Measurements from ENCODE around the gene ACO2. TPM values are rescaled to one million over a fixed set of nuclear protein-coding genes. Genes with fewer than 3 reads are reported as not detected.
"Not testable (repeated sequence)": the region's sequence is repeated elsewhere in the genome, so short reads cannot be mapped to it uniquely, and the experiment has no call there.

The ACO2 gene
- polyA plus RNA-seq, 1 donor: 117 TPM

- DNase-seq: peak; percentile 98
Observed at GRCh38 chr22:41448189-41448808, 20.6 kb upstream of the ACO2 start.

- no peak for DNase-seq
Observed at GRCh38 chr22:41458161-41458728, 10.7 kb upstream of the ACO2 start.

- DNase-seq: no peak
Observed at GRCh38 chr22:41459431-41459830, 9.5 kb upstream of the ACO2 start.

GRCh38 chr22:41460071-41460470 is 8.8 kb upstream of the ACO2 start:
- not testable (repeated sequence) for DNase-seq

GRCh38 chr22:41461901-41462300 is 7.0 kb upstream of the ACO2 start:
- DNase-seq: no peak

GRCh38 chr22:41469218-41469851 is 418 bp downstream of the ACO2 start:
- no peak for DNase-seq

GRCh38 chr22:41470886-41471285 is 2.0 kb downstream of the ACO2 start:
- no peak for DNase-seq

GRCh38 chr22:41471568-41471967 is 2.7 kb downstream of the ACO2 start:
- no peak for DNase-seq

- DNase-seq: no peak
Observed at GRCh38 chr22:41474872-41475451, 6.0 kb downstream of the ACO2 start.

- no peak for DNase-seq
Observed at GRCh38 chr22:41478473-41478872, 9.6 kb downstream of the ACO2 start.

- DNase-seq: no peak
Observed at GRCh38 chr22:41478891-41479521, 10.1 kb downstream of the ACO2 start.

GRCh38 chr22:41479671-41480396 is 10.9 kb downstream of the ACO2 start:
- no peak for DNase-seq

GRCh38 chr22:41480397-41480735 is 11.4 kb downstream of the ACO2 start:
- peak; percentile 34 for DNase-seq

- no peak for DNase-seq
Observed at GRCh38 chr22:41481131-41481830, 12.4 kb downstream of the ACO2 start.

GRCh38 chr22:41481925-41482318 is 13.0 kb downstream of the ACO2 start:
- no peak for DNase-seq

GRCh38 chr22:41482319-41482935 is 13.5 kb downstream of the ACO2 start:
- DNase-seq: no peak

GRCh38 chr22:41485033-41485432 is 16.1 kb downstream of the ACO2 start:
- DNase-seq: no peak

GRCh38 chr22:41487037-41487935 is 18.4 kb downstream of the ACO2 start:
- no peak for DNase-seq

- no peak for DNase-seq
Observed at GRCh38 chr22:41488076-41488475, 19.2 kb downstream of the ACO2 start.

GRCh38 chr22:41488596-41489385 is 19.9 kb downstream of the ACO2 start:
- DNase-seq: no peak

Measured in hindlimb muscle (tissue), 1 donor.